WTC11 (cell line): ENCODE results near the gene ATP4A. TPM values are rescaled to one million over a fixed set of nuclear protein-coding genes. Genes with fewer than 3 reads are reported as not detected.

Experiments
- ATAC-seq: fragments of 200-7000 bp; cut with Tn5 transposase; 2 replicates; pipeline ENCODE4 v1.10.0; 2021; ENCODE audit warnings: mild to moderate bottlenecking, moderate library complexity
- CTCF ChIA-PET: fragments of 300-600 bp; sonication (Branson Sonifier 250); formaldehyde crosslinking; loops from one replicate; lab custom pipeline; 2021; ENCODE audit warnings: antibody characterized with exemption; lab: Charles Lee
- POLR2A ChIA-PET: fragments of 350-600 bp; sonication (Branson Sonifier 250); formaldehyde crosslinking; loops from one replicate; lab custom pipeline; 2021; ENCODE audit warnings: antibody characterized with exemption; lab: Charles Lee
- DNase-seq: peaks from one replicate; pipeline ENCODE4 v3.0.0; 2021; ENCODE audit warnings: low spot score
- H3K27ac Mint-ChIP-seq: 2 replicates; pipeline ENCODE4 v1.8.0; 2021; ENCODE audit warnings: mixed read lengths
- H3K27me3 Mint-ChIP-seq: 2 replicates; pipeline ENCODE4 v1.8.0; 2021; ENCODE audit warnings: low read depth, mild to moderate bottlenecking, moderate library complexity, mixed read lengths
- H3K36me3 Mint-ChIP-seq: 2 replicates; pipeline ENCODE4 v1.8.0; 2021; ENCODE audit warnings: mixed read lengths
- H3K4me1 Mint-ChIP-seq: 2 replicates; pipeline ENCODE4 v1.8.0; 2022; ENCODE audit warnings: mixed read lengths
- H3K4me3 Mint-ChIP-seq: 2 replicates; pipeline ENCODE4 v1.8.0; 2021; ENCODE audit warnings: mild to moderate bottlenecking, moderate library complexity, mixed read lengths
- H3K9me3 Mint-ChIP-seq: 2 replicates; pipeline ENCODE4 v1.8.0; 2021; ENCODE audit warnings: mixed read lengths
- CREB1 ChIP-seq: sonication (generic); formaldehyde crosslinking; IDR thresholded peaks from 2 replicates; pipeline ENCODE4 v1.8.0; 2023; ENCODE audit warnings: mild to moderate bottlenecking, missing genetic modification reagents
- EMX1 ChIP-seq: fragments of 250-450 bp; sonication (Bioruptor Pico); IDR thresholded peaks from 2 replicates; pipeline ENCODE4 v1.8.0; 2021; ENCODE audit warnings: mild to moderate bottlenecking
- ESRRA ChIP-seq: sonication (generic); formaldehyde crosslinking; IDR thresholded peaks from 2 replicates; pipeline ENCODE4 v1.8.1; 2022; ENCODE audit warnings: mild to moderate bottlenecking, missing genetic modification reagents, borderline replicate concordance
- GTF2I ChIP-seq: fragments of 250-450 bp; sonication (Bioruptor Pico); conservative IDR thresholded peaks from 2 replicates; pipeline ENCODE4 v1.4.0; 2021; ENCODE audit warnings: mild to moderate bottlenecking
- MXD4 ChIP-seq: fragments of 250-450 bp; sonication (Bioruptor Pico); IDR thresholded peaks from 2 replicates; pipeline ENCODE4 v1.8.0; 2021; ENCODE audit warnings: mild to moderate bottlenecking, moderate library complexity, borderline replicate concordance
- OVOL2 ChIP-seq: fragments of 250-450 bp; sonication (Bioruptor Pico); IDR thresholded peaks from 2 replicates; pipeline ENCODE4 v1.9.0; 2021; ENCODE audit warnings: mild to moderate bottlenecking, borderline replicate concordance
- TP53 ChIP-seq: sonication (generic); formaldehyde crosslinking; IDR thresholded peaks from 2 replicates; pipeline ENCODE4 v1.8.1; 2023; ENCODE audit warnings: mild to moderate bottlenecking, missing genetic modification reagents
- ZNF121 ChIP-seq: sonication (generic); formaldehyde crosslinking; IDR thresholded peaks from 2 replicates; pipeline ENCODE4 v1.8.0; 2023; ENCODE audit warnings: missing genetic modification reagents
- ZNF219 ChIP-seq: sonication (generic); formaldehyde crosslinking; IDR thresholded peaks from 2 replicates; pipeline ENCODE4 v1.8.0; 2023; ENCODE audit warnings: missing genetic modification reagents, mild to moderate bottlenecking, borderline replicate concordance
- ZNF232 ChIP-seq: sonication (generic); formaldehyde crosslinking; IDR thresholded peaks from 2 replicates; pipeline ENCODE4 v1.8.0; 2022; ENCODE audit warnings: mild to moderate bottlenecking, missing genetic modification reagents
- ZNF263 ChIP-seq: sonication (generic); formaldehyde crosslinking; IDR thresholded peaks from 2 replicates; pipeline ENCODE4 v1.8.1; 2022; ENCODE audit warnings: low read depth, mild to moderate bottlenecking, moderate library complexity, missing genetic modification reagents
- ZNF317 ChIP-seq: sonication (generic); formaldehyde crosslinking; IDR thresholded peaks from 2 replicates; pipeline ENCODE4 v1.8.1; 2023; ENCODE audit warnings: low read depth, mild to moderate bottlenecking, moderate library complexity, missing genetic modification reagents, borderline replicate concordance
- total RNA-seq: library from RNA; stranded (reverse); gene quantifications from 3 replicates; pipeline ENCODE4 v1.2.3, GENCODE V29; 2021
- TF ChIP-seq, protein P1 (sequence below): sonication (generic); formaldehyde crosslinking; conservative IDR thresholded peaks from 2 replicates; pipeline ENCODE4 v1.8.1; 2023; ENCODE audit warnings: mild to moderate bottlenecking, low read depth, missing genetic modification reagents, moderate library complexity
- TF ChIP-seq, protein P2 (sequence below): sonication (generic); formaldehyde crosslinking; IDR thresholded peaks from 2 replicates; pipeline ENCODE4 v1.8.0; 2022; ENCODE audit warnings: mild to moderate bottlenecking, missing genetic modification reagents
- TF ChIP-seq, protein P3 (sequence below): sonication (generic); formaldehyde crosslinking; IDR thresholded peaks from 2 replicates; pipeline ENCODE4 v1.8.0; 2022; ENCODE audit warnings: mild to moderate bottlenecking, missing genetic modification reagents
- TF ChIP-seq, protein P4 (sequence below): sonication (generic); formaldehyde crosslinking; IDR thresholded peaks from 2 replicates; pipeline ENCODE4 v1.8.0; 2022; ENCODE audit warnings: missing genetic modification reagents
- TF ChIP-seq, protein P5 (sequence below): sonication (generic); formaldehyde crosslinking; IDR thresholded peaks from 2 replicates; pipeline ENCODE4 v1.8.1; 2022; ENCODE audit warnings: mild to moderate bottlenecking, missing genetic modification reagents, moderate library complexity, borderline replicate concordance
- TF ChIP-seq, protein P6 (sequence below): fragments of 250-450 bp; sonication (Bioruptor Pico); IDR thresholded peaks from 2 replicates; pipeline ENCODE4 v1.9.0; 2021; ENCODE audit warnings: mild to moderate bottlenecking
- TF ChIP-seq, protein P7 (sequence below): sonication (generic); formaldehyde crosslinking; IDR thresholded peaks from 2 replicates; pipeline ENCODE4 v1.8.1; 2023; ENCODE audit warnings: mild to moderate bottlenecking, moderate library complexity, missing genetic modification reagents

The ATP4A gene
- total RNA-seq, 1 experiment from 2014 or later = 0.59 TPM

DNA sequence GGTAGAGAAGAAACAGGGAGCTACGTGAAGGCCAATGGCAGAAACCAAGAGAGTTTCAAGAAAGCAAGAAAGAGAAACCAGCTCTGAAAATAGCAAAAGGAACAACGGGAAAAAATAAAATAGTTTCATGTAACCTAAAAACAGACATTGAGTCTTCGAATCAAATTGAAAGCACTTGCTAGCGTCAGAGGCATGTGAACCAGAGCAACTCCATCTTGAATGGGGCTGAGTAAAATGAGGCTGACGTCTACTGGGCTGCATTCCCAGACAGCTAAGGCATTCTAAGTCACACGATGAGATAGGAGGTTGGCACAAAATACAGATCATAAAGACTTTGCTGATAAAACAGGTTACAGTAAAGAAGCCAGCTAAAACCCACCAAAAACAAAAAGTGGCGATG lies 15.2 kb upstream of the ATP4A start:
- Mint-ChIP-seq H3K4me3 (no peak overlapping the region), H3K27me3 (peaks cover 48% of the 10 kb centered on the region), H3K27ac (no peak overlapping the region), H3K36me3 (peaks cover 26% of the 10 kb centered on the region), H3K9me3 (peaks cover 54% of the 10 kb centered on the region), H3K4me1 (no peaks in the 10 kb centered on the region)
- ATAC-seq (no peak), DNase-seq (no peak)
- ChIA-PET CTCF (interaction anchor here (0.7 kb wide), 1 partner anchor 84 kb away, joined by 3 read pairs; no protein-coding TSS in a partner anchor), POLR2A (no interaction called here)
- TF ChIP-seq, protein P1, sequence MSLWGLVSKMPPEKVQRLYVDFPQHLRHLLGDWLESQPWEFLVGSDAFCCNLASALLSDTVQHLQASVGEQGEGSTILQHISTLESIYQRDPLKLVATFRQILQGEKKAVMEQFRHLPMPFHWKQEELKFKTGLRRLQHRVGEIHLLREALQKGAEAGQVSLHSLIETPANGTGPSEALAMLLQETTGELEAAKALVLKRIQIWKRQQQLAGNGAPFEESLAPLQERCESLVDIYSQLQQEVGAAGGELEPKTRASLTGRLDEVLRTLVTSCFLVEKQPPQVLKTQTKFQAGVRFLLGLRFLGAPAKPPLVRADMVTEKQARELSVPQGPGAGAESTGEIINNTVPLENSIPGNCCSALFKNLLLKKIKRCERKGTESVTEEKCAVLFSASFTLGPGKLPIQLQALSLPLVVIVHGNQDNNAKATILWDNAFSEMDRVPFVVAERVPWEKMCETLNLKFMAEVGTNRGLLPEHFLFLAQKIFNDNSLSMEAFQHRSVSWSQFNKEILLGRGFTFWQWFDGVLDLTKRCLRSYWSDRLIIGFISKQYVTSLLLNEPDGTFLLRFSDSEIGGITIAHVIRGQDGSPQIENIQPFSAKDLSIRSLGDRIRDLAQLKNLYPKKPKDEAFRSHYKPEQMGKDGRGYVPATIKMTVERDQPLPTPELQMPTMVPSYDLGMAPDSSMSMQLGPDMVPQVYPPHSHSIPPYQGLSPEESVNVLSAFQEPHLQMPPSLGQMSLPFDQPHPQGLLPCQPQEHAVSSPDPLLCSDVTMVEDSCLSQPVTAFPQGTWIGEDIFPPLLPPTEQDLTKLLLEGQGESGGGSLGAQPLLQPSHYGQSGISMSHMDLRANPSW (CRISPR knock-in tag) = no peak
- TF ChIP-seq GTF2I (CRISPR knock-in tag) (no peak), ZNF121 (CRISPR knock-in tag) (no peak), ESRRA (CRISPR knock-in tag) (no peak), ZNF317 (CRISPR knock-in tag) (no peak), TP53 (CRISPR knock-in tag) (no peak), EMX1 (CRISPR knock-in tag) (no peak), ZNF219 (CRISPR knock-in tag) (no peak), MXD4 (CRISPR knock-in tag) (no peak), OVOL2 (CRISPR knock-in tag) (no peak)
- TF ChIP-seq, protein P2, sequence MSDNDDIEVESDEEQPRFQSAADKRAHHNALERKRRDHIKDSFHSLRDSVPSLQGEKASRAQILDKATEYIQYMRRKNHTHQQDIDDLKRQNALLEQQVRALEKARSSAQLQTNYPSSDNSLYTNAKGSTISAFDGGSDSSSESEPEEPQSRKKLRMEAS (CRISPR knock-in tag) = no peak
- TF ChIP-seq, protein P3, sequence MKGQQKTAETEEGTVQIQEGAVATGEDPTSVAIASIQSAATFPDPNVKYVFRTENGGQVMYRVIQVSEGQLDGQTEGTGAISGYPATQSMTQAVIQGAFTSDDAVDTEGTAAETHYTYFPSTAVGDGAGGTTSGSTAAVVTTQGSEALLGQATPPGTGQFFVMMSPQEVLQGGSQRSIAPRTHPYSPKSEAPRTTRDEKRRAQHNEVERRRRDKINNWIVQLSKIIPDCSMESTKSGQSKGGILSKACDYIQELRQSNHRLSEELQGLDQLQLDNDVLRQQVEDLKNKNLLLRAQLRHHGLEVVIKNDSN (CRISPR knock-in tag) = no peak
- TF ChIP-seq, protein P4, sequence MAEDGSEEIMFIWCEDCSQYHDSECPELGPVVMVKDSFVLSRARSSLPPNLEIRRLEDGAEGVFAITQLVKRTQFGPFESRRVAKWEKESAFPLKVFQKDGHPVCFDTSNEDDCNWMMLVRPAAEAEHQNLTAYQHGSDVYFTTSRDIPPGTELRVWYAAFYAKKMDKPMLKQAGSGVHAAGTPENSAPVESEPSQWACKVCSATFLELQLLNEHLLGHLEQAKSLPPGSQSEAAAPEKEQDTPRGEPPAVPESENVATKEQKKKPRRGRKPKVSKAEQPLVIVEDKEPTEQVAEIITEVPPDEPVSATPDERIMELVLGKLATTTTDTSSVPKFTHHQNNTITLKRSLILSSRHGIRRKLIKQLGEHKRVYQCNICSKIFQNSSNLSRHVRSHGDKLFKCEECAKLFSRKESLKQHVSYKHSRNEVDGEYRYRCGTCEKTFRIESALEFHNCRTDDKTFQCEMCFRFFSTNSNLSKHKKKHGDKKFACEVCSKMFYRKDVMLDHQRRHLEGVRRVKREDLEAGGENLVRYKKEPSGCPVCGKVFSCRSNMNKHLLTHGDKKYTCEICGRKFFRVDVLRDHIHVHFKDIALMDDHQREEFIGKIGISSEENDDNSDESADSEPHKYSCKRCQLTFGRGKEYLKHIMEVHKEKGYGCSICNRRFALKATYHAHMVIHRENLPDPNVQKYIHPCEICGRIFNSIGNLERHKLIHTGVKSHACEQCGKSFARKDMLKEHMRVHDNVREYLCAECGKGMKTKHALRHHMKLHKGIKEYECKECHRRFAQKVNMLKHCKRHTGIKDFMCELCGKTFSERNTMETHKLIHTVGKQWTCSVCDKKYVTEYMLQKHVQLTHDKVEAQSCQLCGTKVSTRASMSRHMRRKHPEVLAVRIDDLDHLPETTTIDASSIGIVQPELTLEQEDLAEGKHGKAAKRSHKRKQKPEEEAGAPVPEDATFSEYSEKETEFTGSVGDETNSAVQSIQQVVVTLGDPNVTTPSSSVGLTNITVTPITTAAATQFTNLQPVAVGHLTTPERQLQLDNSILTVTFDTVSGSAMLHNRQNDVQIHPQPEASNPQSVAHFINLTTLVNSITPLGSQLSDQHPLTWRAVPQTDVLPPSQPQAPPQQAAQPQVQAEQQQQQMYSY (CRISPR knock-in tag) = no peak
- TF ChIP-seq, protein P5, sequence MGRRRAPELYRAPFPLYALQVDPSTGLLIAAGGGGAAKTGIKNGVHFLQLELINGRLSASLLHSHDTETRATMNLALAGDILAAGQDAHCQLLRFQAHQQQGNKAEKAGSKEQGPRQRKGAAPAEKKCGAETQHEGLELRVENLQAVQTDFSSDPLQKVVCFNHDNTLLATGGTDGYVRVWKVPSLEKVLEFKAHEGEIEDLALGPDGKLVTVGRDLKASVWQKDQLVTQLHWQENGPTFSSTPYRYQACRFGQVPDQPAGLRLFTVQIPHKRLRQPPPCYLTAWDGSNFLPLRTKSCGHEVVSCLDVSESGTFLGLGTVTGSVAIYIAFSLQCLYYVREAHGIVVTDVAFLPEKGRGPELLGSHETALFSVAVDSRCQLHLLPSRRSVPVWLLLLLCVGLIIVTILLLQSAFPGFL = no peak
- TF ChIP-seq, protein P6, sequence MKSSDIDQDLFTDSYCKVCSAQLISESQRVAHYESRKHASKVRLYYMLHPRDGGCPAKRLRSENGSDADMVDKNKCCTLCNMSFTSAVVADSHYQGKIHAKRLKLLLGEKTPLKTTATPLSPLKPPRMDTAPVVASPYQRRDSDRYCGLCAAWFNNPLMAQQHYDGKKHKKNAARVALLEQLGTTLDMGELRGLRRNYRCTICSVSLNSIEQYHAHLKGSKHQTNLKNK (CRISPR knock-in tag) = no peak

DNA sequence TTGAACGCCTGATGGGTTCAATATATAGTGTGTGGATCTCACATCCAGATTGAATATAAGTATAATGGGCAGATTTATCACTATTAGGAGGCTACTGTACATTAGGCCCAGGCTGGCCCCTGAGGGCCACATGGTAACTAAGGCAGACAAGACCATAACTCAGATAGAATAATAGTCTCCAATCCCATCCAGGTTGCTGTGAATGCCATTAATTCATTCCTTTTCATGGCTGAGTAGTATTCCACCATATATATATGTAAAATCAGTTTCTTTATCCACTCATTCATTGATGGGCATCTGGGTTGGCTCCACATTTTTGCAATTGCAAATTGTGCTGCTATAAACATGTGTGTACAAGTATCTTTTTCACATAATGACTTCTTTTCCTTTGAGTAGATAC lies 14.5 kb upstream of the ATP4A start:
- H3K27me3 Mint-ChIP-seq = peaks cover 46% of the 10 kb centered on the region

More for the DNA sequence above, 14.5 kb upstream of the ATP4A start:
- Mint-ChIP-seq H3K4me3 (no peak overlapping the region), H3K27ac (no peak overlapping the region), H3K36me3 (peaks cover 26% of the 10 kb centered on the region), H3K4me1 (no peaks in the 10 kb centered on the region), H3K9me3 (peaks cover 57% of the 10 kb centered on the region)
- ChIA-PET POLR2A (no interaction called here), CTCF (no interaction called here)
- ATAC-seq = no peak
- DNase-seq = no peak
- TF ChIP-seq ZNF219 (CRISPR knock-in tag) = no peak
- no peak for TF ChIP-seq ZNF263 (CRISPR knock-in tag)
- TF ChIP-seq, protein P1 (CRISPR knock-in tag) = no peak
- no peak for TF ChIP-seq ZNF232
- TF ChIP-seq, protein P7, sequence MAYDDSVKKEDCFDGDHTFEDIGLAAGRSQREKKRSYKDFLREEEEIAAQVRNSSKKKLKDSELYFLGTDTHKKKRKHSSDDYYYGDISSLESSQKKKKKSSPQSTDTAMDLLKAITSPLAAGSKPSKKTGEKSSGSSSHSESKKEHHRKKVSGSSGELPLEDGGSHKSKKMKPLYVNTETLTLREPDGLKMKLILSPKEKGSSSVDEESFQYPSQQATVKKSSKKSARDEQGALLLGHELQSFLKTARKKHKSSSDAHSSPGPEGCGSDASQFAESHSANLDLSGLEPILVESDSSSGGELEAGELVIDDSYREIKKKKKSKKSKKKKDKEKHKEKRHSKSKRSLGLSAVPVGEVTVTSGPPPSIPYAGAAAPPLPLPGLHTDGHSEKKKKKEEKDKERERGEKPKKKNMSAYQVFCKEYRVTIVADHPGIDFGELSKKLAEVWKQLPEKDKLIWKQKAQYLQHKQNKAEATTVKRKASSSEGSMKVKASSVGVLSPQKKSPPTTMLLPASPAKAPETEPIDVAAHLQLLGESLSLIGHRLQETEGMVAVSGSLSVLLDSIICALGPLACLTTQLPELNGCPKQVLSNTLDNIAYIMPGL (CRISPR knock-in tag) = no peak
- no peak for TF ChIP-seq CREB1
- no peak for TF ChIP-seq ZNF317 (CRISPR knock-in tag)
